SJCRH30 (cell line): ENCODE data around the gene ORC2. TPM values are rescaled to one million over a fixed set of nuclear protein-coding genes. Genes with fewer than 3 reads are reported as not detected.

Experiments
- DNase-seq, 2 experiments: peaks; one replicate each; pipeline ENCODE4 v3.0.0-alpha.2; 2015 to 2020
- H3K27ac ChIP-seq: fragments of 250-450 bp; sonication (Bioruptor Pico); 2 replicates; pipeline ENCODE4 v1.5.1; 2020; ENCODE audit warnings: mild to moderate bottlenecking, moderate library complexity
- H3K27me3 ChIP-seq: fragments of 250-450 bp; sonication (Bioruptor Pico); 2 replicates; pipeline ENCODE4 v1.5.1; 2020; ENCODE audit warnings: mild to moderate bottlenecking, moderate library complexity
- H3K36me3 ChIP-seq: fragments of 250-450 bp; sonication (Bioruptor Pico); 2 replicates; pipeline ENCODE4 v1.5.1; 2020; ENCODE audit warnings: mild to moderate bottlenecking, moderate library complexity
- H3K4me1 ChIP-seq: fragments of 250-450 bp; sonication (Bioruptor Pico); 2 replicates; pipeline ENCODE4 v1.5.1; 2020; ENCODE audit warnings: mild to moderate bottlenecking, moderate library complexity
- H3K4me3 ChIP-seq: fragments of 250-450 bp; sonication (Bioruptor Pico); 2 replicates; pipeline ENCODE4 v1.5.1; 2020; ENCODE audit warnings: mild to moderate bottlenecking, moderate library complexity
- H3K9me3 ChIP-seq: fragments of 250-450 bp; sonication (Bioruptor Pico); replicated peaks from 2 replicates; pipeline ENCODE4 v1.5.1; 2020; ENCODE audit warnings: mild to moderate bottlenecking, moderate library complexity
- total RNA-seq: library from RNA; depleted of rRNA; stranded (reverse); fragments of >200 nt; shearing (Covaris generic); gene quantifications from 2 replicates; pipeline ENCODE4 v1.2.3, GENCODE V29; 2014; rRNA removed

ORC2 gene
- total RNA-seq, 1 experiment from 2014 or later, result 27.5 TPM

GRCh38 chr2:200860092-200860795, 103.2 kb downstream of the ORC2 start:
- Histone ChIP-seq H3K4me3 (no peak overlapping the region), H3K9me3 (no peaks in the 10 kb centered on the region), H3K4me1 (peaks cover 5% of the 10 kb centered on the region; the same call in 1 of the 2 replicates), H3K27ac (no peak overlapping the region), H3K36me3 (peaks cover 77% of the 10 kb centered on the region), H3K27me3 (no peaks in the 10 kb centered on the region)
- no peak for DNase-seq

Other genes with a start within 250 kb of the ORC2 start
- gene BZW1, start 151.8 kb downstream of the ORC2 start, total RNA-seq, result 448 and 478 TPM in 2 replicates
- 75.6 and 86.3 TPM in 2 replicates for gene CLK1, start 99.0 kb downstream of the ORC2 start, total RNA-seq
- 36.7 and 39.1 TPM in 2 replicates for gene PPIL3, start 74.6 kb downstream of the ORC2 start, total RNA-seq
- gene NIF3L1, start 74.3 kb downstream of the ORC2 start, total RNA-seq, result 50.1 and 55.3 TPM in 2 replicates
- 6.6 and 9.3 TPM in 2 replicates for gene HYCC2, start 108.0 kb upstream of the ORC2 start, total RNA-seq
- 126 and 138 TPM in 2 replicates for gene NDUFB3, start 108.3 kb upstream of the ORC2 start, total RNA-seq
- gene CFLAR, start 152.5 kb upstream of the ORC2 start, total RNA-seq, result 13.6 TPM in 2 replicates
- 1.0 and 1.1 TPM in 2 replicates for gene CASP10, start 219.5 kb upstream of the ORC2 start, total RNA-seq